Kidney glomerular epithelial cell (primary cell): ENCODE measurements around the gene PRR5L.

Experiments used
- DNase-seq: peaks from one replicate; lab custom pipeline; 2025; lab: John Stamatoyannopoulos, UW

PRR5L gene

DNA sequence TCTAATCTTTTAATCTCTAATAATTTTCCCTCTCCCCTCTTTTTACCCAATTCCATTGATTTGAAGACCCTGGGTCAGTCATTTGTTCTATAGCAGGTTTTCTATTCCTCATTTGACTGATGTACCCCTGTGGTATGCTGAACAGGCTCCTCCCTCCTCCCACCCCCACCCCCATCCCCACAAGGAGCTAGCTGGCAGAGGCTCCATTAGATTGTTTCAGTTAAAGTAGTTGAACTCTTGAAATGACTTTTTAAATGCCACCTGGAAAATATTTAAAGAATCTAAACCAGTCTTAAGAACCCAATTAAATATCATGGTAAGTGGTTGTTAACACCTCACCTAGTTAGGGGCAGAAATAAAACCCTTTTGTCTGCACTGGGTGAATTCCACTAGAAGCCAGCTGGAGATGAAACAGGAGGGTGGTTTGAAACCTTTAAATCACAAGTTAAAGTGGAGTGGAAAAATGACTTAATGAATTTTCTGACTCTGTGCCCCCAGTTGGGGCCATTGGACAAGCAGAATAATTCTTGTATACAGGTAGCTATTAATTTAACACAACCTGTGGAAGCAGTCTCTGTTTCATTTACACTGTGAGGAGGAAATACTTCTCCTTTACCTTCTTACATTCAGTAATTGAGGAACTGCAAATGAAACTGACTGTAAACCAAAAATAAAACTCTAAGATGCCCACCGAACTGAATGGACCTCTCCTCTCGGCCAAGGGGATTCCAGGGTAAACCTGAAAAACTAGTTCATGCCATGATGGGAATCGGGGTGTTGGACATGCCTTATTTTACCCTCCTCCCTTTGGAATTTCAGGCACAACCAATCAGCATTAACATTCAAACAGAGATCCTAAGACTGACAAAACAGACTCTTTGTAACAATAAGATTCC is 30.7 kb downstream of the PRR5L start:
- DNase-seq, result no peak

DNA sequence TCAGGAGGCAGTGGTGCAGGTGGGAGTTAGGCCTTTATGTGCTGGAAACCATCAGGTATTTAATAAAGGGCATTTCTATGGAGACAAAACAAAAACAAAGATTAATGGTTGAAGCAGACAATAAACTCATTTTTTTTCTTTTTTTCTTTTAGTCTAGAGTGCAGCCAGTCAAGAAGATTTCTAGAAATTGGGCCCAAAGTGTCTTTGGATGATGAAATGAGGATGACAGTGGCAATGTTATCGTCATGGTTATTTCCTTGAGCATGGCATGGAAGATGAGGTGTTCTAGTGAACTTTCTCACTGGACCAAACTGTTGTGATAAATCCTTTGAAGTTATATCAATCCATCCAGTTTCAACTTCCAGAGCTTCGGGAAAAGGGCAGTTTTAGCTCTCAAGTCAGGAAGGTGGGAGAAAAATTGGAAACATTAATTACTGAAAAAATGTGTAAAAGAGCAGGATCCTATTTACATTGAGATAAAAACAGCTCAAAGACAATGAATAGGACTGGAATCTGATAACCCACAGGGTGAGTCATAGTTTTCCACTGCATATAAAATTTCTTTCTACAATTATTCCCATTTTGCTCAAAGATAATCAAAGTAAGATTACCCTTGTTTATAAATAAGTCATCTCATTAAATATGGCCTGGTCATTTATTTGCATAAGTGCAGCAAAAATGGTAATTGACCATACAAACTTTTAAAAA is 33.0 kb downstream of the PRR5L start:
- DNase-seq, result peak; percentile 10

DNA sequence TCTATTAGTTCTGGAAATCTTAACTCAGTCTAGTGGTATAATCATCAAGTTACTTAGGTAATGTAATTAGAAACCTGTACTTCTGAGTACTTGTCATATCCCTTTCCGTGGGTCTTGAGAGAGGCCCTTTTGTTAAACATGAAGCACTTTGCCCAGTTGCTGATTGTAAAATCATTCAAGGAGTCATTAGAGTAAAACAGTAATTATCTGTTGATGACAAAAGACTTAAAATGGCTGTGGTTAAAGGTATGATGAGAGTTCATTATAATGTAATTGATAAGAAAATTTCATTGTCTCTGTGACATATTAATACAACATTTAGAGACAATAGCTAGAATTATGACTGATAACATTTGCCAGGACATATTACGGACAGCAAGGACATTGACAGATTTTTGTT is 34.3 kb downstream of the PRR5L start:
- no peak for DNase-seq

DNA sequence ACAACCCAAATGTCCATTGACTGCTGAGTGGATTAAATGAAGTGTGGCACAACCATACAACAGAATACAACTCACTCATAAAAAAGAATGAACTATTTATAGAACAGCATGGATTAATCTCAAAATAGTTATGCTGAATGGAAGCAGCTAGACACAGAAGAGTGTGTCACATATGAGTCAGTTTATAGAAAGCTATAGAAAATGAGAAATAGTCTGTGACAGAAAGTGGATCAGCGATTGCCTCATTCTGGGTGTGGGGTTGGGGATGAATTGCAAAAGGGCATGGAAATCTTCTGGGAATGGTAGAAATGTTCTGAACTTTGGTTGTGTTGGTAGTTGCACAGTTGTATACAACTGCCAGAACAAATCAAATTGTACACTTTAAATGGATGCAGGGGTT is 37.4 kb downstream of the PRR5L start:
- DNase-seq, result no peak

DNA sequence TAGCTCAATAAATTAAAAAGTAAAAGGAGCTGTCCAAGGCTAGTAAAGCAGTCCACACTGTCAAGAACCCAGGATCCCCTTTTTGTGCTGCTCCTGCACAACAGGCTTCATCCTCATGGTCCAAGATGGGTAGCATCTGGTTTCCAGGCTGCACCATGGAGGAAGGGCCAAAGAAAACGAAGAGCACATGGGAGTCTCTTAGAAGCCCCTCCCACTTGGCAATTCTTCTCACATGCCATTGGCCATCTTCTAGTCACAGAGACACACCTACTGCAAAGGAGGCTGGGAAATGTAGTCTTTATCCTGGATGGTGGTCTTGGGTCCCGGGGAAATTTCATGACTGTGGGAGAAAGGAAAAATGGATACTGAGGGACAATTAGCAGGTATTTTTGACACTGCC is 37.8 kb downstream of the PRR5L start:
- no peak for DNase-seq

DNA sequence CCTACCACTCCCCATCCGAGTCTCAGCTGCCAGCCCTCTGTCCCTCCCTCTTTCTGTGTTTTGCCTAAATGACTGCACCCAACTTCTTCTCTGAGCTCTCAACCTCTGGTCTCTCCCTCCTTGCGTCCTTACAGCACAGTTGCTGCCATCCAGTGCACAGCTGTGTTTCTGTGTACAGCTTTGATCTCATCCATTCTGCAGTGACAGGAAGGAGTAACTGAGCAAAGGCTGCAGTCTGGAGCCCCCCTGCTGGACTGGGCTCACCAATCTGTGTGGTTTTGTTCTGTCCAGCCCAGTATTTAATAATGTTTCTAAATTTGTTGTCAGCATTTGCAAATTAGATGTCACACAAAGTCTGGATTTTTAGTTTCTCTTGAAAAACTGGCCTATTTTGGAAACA is 43.8 kb downstream of the PRR5L start:
- DNase-seq, result no peak

DNA sequence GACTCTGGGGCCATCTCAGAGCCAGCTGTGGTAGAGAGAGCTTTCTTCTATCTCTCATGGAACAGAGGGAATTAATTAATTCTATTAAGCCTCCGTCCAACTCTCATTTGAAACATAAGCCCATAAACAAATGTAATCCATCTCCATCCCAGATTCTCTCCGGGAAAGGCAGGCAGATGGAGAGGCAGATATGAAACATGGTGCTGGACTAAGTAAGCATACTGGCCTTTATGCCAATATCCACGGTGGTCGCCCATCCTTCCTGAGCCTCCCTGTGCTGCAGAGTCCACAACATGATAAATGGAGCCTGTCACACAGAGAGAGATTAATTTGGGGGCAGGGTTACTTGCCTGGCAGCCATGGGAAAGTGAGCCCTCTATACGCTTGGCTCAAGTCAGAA is 44.8 kb downstream of the PRR5L start:
- DNase-seq, result no peak

DNA sequence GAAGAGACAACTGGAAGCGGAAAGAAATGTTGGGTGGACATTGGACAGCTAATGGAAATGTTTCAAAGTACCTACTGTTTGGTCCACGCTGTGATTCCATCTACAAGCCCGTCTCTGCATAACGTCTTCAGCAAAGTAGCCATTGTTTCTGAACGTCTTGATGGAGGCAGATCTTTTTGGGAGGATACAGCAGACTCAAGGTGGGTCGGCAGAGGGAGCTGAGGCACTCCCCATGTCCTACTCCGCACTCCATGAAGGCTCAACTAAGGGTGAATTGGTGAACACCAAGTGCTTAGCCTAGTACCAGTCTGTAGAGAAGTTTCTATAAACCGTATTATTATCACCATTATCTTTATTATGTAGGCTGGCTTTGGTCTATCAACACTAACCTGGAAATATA is 45.8 kb downstream of the PRR5L start:
- no peak for DNase-seq

DNA sequence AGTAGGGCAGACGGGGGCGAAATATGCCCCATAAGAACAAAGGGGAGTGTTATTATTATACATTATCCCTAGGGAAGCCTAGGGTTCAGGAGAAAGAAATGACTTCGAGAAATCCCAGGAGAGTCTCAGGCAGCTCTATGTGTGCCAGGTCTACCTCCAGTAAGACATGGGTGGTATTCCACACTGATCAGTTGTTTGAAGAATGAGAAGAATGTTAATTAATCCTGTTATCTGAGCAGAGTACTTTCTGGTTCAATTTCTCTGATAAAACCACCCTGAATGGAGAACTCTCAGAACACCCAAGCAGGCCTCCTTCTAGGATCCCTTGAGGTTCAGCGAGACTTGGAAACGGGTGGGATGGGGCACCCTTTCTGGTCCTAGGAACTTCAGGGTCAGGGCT is 46.2 kb downstream of the PRR5L start:
- DNase-seq, result no peak

DNA sequence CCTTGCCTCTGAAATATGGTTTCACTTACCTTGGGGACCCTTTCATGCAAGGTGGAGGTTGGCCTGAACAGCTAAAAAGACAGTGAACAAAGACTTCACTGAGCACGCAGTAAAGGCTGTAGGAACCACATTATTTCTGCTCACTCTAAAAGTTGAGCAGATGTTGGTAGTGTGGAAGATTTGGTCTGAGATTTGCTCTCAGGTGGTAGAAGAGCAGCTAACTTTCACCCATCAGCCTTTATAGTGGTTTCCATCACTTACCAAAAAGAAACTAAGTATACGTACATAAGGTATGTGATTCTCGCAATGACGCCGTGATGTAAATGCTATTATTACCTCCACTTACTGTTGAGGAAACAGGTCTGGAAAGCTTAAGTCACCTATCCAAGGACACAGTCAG is 47.3 kb downstream of the PRR5L start:
- no peak for DNase-seq

DNA sequence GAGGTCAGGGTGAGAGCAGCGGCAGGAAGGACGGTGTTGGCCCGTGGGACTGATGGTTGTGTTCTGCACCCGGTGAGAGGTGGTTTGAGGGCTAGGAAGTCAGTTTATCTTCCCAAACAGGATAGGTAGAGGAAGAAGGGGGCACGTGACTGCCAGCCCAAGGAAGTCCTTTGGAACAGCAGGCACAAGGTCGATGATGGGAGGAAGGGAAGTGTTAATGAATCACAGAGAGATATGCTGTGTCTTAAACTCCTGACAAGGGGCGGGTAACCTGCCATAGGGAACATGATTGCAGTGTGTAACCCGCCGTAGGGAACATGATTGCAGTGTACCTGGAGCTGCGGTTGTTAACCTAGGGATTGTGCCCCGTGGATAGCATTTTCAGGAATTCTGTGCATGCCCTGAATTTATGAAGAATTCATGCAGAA is 49.0 kb downstream of the PRR5L start:
- no peak for DNase-seq

DNA sequence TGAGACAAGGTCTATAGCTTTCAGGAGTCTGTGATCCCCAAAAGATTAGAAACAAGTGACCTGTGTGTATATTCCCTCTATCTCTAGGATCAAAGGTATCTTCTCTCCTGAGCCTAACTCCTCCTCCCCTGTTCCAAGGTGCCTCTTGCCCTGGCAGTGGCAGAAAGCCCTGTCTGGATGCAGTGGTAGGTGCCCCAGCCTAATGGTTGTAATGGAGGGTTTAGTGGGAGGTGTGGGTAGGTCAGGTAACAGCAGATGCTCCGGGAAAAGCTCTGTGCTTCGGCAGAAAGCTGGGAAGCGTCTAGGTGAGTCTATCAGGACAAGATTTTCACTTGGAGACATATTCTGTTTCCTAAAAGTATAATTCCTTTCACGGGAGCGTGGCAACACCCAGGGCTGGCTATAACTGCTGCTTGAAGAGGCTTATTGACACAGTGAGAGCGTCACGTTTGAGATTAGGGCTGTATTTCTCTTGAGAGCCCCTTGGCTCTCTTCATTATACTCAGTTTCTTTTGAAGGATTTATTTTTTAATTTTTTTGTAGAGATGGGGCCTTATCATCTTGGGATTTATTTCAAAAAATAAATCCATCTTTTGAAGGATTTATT is 49.5 kb downstream of the PRR5L start:
- no peak for DNase-seq

DNA sequence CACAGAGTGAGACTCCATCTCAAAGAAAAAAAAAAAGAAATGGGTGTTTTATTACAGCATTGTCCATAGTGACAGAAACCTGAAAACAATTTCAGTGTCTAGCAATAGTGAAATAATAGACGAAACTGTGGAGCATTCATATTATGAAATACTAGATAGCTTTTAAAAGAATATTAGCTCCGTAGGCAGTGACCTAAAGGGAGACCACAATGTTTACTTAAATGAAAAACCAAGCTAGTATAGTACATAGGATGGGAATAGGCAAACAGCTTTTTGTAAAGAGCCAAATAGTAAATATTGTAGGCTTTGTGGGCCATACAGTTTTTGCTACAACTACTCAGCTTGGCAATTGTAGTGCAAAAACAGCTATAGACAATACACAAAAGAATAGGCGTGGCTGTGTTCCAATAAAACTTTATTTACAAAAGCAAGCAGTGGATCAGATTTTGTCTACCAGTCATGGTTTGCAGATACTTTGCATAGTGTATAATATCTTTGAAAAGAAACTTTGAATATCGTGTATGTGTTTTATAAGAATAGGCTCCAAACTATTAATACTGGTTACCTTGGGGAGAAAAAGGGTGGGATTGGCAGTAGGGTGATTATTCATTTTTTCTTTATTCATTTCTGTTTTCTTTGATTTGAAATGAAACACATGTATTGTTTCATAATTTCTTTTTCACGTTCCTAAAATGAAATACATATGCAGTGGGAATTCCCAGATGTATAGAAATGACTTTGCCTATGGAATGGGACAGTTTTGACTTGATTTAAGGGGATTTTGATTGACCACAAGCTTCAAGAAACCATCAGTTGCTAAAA is 50.7 kb downstream of the PRR5L start:
- no peak for DNase-seq

DNA sequence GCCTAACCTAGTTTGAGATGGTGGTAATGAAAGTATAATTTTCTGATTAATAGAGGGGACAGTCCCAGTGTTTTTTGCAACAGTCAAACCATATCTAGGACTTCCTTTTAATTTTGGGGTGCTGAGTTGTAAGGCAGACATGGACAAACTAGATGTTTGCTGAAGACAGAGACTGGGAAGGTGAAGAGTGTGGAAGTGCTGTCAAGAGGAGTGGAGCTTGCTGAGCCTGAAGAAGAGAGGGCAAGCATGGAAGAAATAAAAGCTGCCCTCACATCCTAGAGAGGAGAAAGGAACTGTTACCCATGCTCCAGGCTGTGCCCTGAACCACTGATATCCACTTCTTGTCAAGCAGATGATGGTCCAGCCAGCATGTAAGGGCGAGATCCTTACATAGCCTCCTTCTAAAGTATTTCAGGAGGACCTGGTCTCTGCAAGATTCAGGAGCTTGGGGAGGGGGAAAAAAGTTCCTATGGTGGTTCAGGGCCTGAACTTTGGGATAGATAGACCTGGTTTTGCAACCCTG is 51.4 kb downstream of the PRR5L start:
- no peak for DNase-seq

DNA sequence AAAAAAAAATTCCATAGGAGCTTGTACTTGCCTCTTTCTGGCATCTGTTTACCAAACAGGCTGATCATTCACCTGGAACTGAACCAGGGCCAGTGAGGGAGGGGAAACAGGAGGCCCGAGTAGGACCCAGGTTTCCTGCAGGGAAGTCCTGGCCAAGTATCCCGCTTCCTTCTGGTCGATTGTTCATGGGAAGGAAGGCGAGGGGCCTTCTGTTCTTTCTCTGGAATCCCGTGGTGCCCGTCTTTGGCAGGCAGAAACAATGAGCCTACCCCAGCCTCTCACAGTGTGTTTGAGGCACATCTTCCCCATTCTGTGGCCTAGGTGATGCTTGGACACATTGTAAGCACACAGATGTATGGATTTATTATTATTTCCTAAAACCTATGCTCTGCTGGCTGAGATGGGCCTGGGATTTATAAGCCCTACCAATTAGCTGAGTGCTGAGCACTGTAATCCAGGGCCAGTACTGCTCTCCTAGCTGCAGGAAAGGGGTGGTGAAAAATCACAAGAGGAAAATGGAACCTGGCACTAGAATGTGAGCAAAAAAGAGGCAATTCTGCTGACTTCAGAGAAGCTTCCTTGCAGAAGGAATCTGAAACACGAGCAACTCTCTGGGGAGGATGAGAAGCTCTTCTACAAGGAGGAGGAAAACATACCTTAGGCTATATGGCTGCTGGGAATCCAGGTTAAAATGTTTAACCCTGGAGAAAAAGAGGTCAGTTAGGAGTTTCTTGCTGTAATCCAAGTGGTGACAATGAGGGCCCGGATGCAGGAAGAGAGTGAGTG is 53.5 kb downstream of the PRR5L start:
- no peak for DNase-seq

DNA sequence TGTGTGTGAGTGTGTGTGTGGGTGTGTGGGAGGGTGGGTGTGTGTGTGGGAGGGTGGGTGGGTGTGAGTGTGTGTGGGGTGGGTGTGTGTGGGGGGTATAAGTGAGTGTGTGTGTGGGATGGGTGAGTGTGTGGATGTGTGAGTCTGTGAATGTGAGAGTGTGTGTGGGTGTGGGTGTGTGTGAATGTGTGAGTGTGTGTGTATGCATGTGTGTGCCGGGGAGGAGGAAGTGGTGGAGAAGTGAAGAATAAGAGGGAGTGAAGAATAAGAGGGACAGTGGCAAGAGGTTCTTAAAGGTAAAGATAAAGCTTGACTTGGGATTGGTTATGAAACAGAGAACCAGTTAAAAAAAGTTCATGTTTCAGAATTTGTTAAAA is 54.0 kb downstream of the PRR5L start:
- no peak for DNase-seq

DNA sequence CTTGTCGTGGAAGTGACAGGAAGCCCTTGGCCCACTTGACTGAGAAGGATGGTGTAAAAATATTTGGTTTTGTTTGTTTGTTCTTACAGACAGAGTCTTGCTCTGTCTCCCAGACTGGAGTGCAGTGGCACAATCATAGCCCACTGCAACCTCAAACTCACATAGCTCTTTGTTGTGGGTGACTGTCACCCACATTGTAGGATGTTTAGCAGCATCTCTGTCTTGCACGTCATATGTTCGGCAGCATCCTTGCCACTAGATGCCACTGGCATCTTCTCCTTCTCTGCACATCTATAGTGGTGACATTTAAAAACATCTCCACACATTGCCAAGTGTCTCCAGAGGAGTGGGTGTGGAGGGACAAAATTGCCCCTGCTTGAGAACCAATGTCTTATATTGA is 56.8 kb downstream of the PRR5L start:
- DNase-seq, result no peak

DNA sequence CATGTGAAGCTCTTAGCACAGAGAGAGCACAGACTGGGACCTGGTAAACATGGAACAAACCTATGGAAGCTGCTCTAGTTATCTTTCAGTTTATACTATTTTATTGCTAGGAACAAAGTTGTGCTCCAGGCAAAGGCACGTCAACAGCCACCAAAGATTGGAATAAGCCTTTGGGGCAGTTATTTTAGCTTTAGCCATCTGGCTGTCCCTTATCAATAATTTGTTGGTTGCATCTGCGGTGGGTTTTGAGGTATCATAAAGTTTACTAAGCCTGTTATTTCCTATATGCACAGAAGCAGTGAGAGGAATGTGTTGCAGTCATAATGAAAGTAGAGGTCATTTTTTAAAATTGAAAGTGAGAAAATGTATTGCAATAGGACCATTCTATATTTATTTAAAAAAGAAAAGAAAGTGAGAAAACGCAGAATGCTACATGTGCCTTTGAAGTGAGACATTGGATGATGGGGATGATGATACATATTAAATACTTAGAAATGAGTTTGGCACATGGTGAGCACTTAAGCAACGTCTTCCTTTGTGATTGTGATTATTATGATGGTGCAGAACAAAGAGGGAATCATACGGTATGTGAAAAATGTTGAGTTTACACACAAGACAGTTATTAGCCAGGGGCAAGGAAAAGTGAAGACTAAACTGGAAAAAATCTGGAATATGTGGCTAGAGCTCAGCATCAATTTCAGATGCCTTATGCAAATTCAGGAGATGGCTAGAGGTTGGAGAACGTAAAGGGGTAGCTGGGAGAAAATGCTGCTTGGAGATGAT is 58.3 kb downstream of the PRR5L start:
- DNase-seq, result no peak

DNA sequence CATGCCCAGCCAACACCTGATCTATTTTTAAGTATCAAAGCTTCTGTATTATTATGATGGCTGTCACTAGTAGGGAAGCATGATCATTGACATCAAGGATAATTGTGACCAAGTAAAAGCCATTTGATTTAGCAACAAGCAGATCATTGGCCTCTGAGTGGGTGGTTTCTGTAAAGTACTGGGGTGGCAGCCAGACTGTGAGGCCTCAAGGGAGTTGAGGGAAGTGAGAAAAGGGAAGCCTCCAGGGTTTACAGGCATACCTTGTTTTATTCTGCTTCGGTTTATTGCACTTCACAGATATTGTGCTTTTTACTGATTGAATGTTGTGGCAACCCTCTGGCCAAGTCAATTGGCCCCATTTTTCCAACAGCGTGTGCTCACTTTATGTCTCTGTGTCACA is 60.1 kb downstream of the PRR5L start:
- no peak for DNase-seq

DNA sequence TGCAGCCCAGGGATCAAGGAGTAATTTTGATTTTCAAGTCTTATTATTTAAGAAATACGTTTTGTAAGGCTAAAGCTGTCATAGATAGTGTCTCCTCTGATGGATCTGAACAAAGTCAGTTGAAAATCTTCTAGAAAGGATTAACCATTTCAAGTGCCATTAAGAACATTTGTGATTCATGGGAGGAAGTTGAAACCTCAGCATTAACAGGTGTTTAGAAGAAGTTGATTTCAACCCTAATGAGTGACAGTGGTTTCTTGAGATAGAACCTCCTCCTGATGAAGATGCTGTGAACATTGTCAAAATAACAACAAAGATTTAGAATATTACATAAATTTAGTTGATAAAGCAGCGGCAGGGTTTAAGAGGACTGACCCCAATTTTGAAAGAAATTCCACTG is 61.7 kb downstream of the PRR5L start:
- DNase-seq, result no peak
